GM12878 (cell line): ENCODE data around the gene HOATZ. TPM values are rescaled to one million over a fixed set of nuclear protein-coding genes. Genes with fewer than 3 reads are reported as not detected.

Experiments used
- ATAC-seq: fragments of 200-7000 bp; cut with Tn5 transposase; 3 replicates; pipeline ENCODE4 v1.9.1; 2020; ENCODE audit warnings: mild to moderate bottlenecking, moderate library complexity
- BruUV-seq: library from RNA; stranded (reverse); fragments of 400-500 nt; replicated peaks from 2 replicates; lab custom pipeline; 2021; lab: Mats Ljungman, UMichigan
- CTCF ChIA-PET: fragments of 300-600 bp; sonication (Branson Sonifier 250); formaldehyde crosslinking; extraction: SDS; loops from one replicate; lab custom pipeline; 2021; ENCODE audit warnings: inconsistent platforms; lab: Yijun Ruan, JAX
- POLR2A ChIA-PET: fragments of 350-600 bp; formaldehyde crosslinking; extraction: SDS; loops from one replicate; lab custom pipeline; 2021; ENCODE audit warnings: inconsistent platforms; lab: Charles Lee
- RAD21 ChIA-PET: fragments of 300-600 bp; sonication (Branson Sonifier 250); formaldehyde crosslinking; loops from one replicate; lab custom pipeline; 2023; ENCODE audit warnings: antibody characterized with exemption; ENCODE audit not compliant: unreplicated experiment; lab: Charles Lee
- SMC1A ChIA-PET: fragments of 300-600 bp; sonication (Branson Sonifier 250); formaldehyde crosslinking; loops from one replicate; lab custom pipeline; 2023; ENCODE audit not compliant: unreplicated experiment, uncharacterized antibody; lab: Charles Lee
- DNase-seq: peaks from one replicate; pipeline ENCODE4 v3.0.0-alpha.2; 2011; ENCODE audit warnings: low read depth, low spot score
- FAIRE-seq: peaks from 3 replicates; lab custom pipeline; 2011; peaks lifted over from hg19 to GRCh38; lab: Jason Lieb, UNC
- H2AFZ ChIP-seq: 2 replicates; pipeline ENCODE4 v1.6.0; 2011; ENCODE audit warnings: low read depth, low read length, control low read depth; ENCODE audit not compliant: control insufficient read depth
- H3K27ac ChIP-seq: 2 replicates; pipeline ENCODE4 v1.5.1; 2011; ENCODE audit warnings: control low read depth; ENCODE audit not compliant: control insufficient read depth, insufficient read depth
- H3K27me3 ChIP-seq, 2 experiments: replicated peaks in 1 of 2; 2 replicates each; pipeline versions ENCODE4 v1.6.0 to v1.6.1; 2011; ENCODE audit warnings: low read length in 1 of 2; ENCODE audit not compliant: control insufficient read depth in 2 of 2, insufficient read depth in 2 of 2
- H3K36me3 ChIP-seq, 2 experiments: 2 replicates each; pipeline ENCODE4 v1.5.1; 2011; ENCODE audit warnings: low read length in 1 of 2; ENCODE audit not compliant: control insufficient read depth in 2 of 2, insufficient read depth in 2 of 2
- H3K4me1 ChIP-seq: 2 replicates; pipeline ENCODE4 v1.6.1; 2011; ENCODE audit warnings: mild to moderate bottlenecking, low read length, moderate library complexity, mixed read lengths; ENCODE audit not compliant: control insufficient read depth, insufficient read depth
- H3K4me2 ChIP-seq: 2 replicates; pipeline ENCODE4 v1.6.0; 2011; ENCODE audit warnings: control low read depth; ENCODE audit not compliant: control insufficient read depth, insufficient read depth
- H3K4me3 ChIP-seq: fragments of 200-600 bp; sonication (generic); 2 replicates; pipeline ENCODE4 v1.5.1; 2016
- H3K79me2 ChIP-seq: 2 replicates; pipeline ENCODE4 v1.6.0; 2011; ENCODE audit warnings: low read length; ENCODE audit not compliant: control insufficient read depth, insufficient read depth
- H3K9ac ChIP-seq: 2 replicates; pipeline ENCODE4 v1.8.0; 2011; ENCODE audit warnings: low read length, control low read depth, mixed read lengths; ENCODE audit not compliant: control insufficient read depth, insufficient read depth
- H3K9me3 ChIP-seq: replicated peaks from 3 replicates; pipeline ENCODE4 v1.5.1; 2011; ENCODE audit warnings: mild to moderate bottlenecking, low read length; ENCODE audit not compliant: control insufficient read depth, insufficient read depth
- H4K20me1 ChIP-seq: 2 replicates; pipeline ENCODE4 v1.6.0; 2011; ENCODE audit not compliant: control insufficient read depth, insufficient read depth
- ATF7 ChIP-seq: fragments of 450-650 bp; IDR thresholded peaks from 2 replicates; pipeline ENCODE4 v1.6.1; 2016; ENCODE audit warnings: low read depth, mild to moderate bottlenecking
- NFYA ChIP-seq: IDR thresholded peaks from 2 replicates; pipeline ENCODE4 v1.6.1; 2011; ENCODE audit warnings: low read depth, mild to moderate bottlenecking, low read length, improper control_type of control experiment, borderline replicate concordance
- WGBS: methylation state at CpG from one replicate; pipeline ENCODE4 v1.1.6; 2016; ENCODE audit warnings: low lambda C conversion rate; ENCODE audit not compliant: insufficient replicate concordance, insufficient coverage; ENCODE audit errors: missing lambda C conversion rate; 5-methylcytosine and 5-hydroxymethylcytosine counted together
- in situ Hi-C: fragments of 300-500 bp; cut with MboI; formaldehyde crosslinking; loops from 9 replicates; pipeline ENCODE4 v1.14.3; 2018; ENCODE audit warnings: mixed read lengths
- intact Hi-C: fragments of 100-400 bp; cut with micrococcal nuclease; formaldehyde crosslinking; loops from one replicate; pipeline ENCODE4 v1.14.2; 2022; ENCODE audit not compliant: unreplicated experiment
- polyA plus RNA-seq, 11 experiments: library from polyadenylated mRNA; depleted of rRNA in 4 of 11; unstranded in 6 of 11; stranded (reverse) in 5 of 11; fragments of >200 nt; fragmentation: Nextera tagmentation in 4 of 11; fragmentation: Illumina TruSeq in 1 of 11; extraction: Ambion mirVana in 4 of 11; extraction: Trizol in 1 of 11; gene quantifications; 1 replicate in 1 of 11; 2 replicates in 10 of 11; pipeline versions ENCODE4 v1.2.1 to v1.2.3, GENCODE V29; 2011 to 2016; ENCODE audit warnings: inconsistent platforms in 2 of 11, missing spikeins in 2 of 11, low read depth in 1 of 11
- total RNA-seq, 4 experiments: library from RNA; depleted of rRNA in 3 of 4; stranded (reverse); fragments of >200 nt in 3 of 4; fragmentation: Illumina TruSeq in 1 of 4; extraction: Trizol in 1 of 4; gene quantifications; 2 replicates each; pipeline versions ENCODE4 v1.2.1 to v1.2.3, GENCODE V29; 2013 to 2021
- TF ChIP-seq, protein P1 (sequence below): fragments of 450-650 bp; IDR thresholded peaks from 2 replicates; pipeline ENCODE4 v1.6.1; 2017; ENCODE audit warnings: mild to moderate bottlenecking, low read depth, inconsistent platforms; ENCODE audit not compliant: poor library complexity, severe bottlenecking

The HOATZ gene
- total and polyA plus RNA-seq, 10 of the 15 experiments (the other 5 are each of a cell fraction or from before 2014, with no cell fraction given), result 0.28 TPM; not detected in 9

DNA sequence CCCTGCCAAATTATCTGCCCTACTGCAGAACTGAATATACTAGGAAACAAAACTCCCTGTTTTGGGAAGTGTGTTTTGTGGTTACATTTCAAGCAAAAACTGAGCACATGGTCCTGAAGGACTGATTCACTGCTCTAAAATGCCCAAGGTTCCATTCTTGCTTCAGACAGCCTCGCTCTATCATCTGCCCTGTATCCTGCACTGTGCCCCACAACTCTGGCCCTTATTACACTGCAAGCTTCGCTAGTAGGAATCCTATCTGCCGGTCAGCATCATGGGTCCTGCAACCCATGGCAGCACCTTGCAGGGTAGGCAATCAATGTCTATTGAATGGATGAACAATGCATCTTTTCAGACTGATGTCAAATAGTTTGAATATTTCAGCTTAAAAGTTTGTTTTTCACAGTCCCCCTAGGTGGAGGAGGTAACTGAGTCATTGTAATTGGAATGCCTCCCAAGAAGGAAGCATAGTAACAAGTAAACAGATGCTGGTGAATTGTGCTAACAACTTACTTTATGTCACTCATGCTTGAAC is 47.3 kb downstream of the HOATZ start:
- in situ Hi-C loops (no loop called here), intact Hi-C loops (loop anchor here (10.0 kb wide), 1 partner anchor 423 kb away; no protein-coding TSS in a partner anchor)
- Histone ChIP-seq H3K36me3 (no peaks in the 10 kb centered on the region), H3K79me2 (no peaks in the 10 kb centered on the region), H3K4me2 (no peak overlapping the region), H3K9ac (no peak overlapping the region), H4K20me1 (no peaks in the 10 kb centered on the region), H3K27me3 (no peaks in the 10 kb centered on the region), H2AFZ (no peak overlapping the region), H3K4me1 (no peaks in the 10 kb centered on the region), H3K27ac (no peak overlapping the region), H3K4me3 (no peak overlapping the region), H3K9me3 (no peaks in the 10 kb centered on the region)
- POLR2A ChIA-PET, result no interaction called here
- RAD21 ChIA-PET, result interaction anchor here (0.6 kb wide), 1 partner anchor 281 kb away, joined by 3 read pairs; no protein-coding TSS in a partner anchor
- 53% methylated on average over 3 of the region's 3 CpGs for WGBS
- TF ChIP-seq, protein P1, sequence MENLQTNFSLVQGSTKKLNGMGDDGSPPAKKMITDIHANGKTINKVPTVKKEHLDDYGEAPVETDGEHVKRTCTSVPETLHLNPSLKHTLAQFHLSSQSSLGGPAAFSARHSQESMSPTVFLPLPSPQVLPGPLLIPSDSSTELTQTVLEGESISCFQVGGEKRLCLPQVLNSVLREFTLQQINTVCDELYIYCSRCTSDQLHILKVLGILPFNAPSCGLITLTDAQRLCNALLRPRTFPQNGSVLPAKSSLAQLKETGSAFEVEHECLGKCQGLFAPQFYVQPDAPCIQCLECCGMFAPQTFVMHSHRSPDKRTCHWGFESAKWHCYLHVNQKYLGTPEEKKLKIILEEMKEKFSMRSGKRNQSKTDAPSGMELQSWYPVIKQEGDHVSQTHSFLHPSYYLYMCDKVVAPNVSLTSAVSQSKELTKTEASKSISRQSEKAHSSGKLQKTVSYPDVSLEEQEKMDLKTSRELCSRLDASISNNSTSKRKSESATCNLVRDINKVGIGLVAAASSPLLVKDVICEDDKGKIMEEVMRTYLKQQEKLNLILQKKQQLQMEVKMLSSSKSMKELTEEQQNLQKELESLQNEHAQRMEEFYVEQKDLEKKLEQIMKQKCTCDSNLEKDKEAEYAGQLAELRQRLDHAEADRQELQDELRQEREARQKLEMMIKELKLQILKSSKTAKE, result no peak
- TF ChIP-seq ATF7 (no peak), NFYA (no peak)
- SMC1A ChIA-PET, result interaction anchor here (1.0 to 2.3 kb wide), 6 partner anchors 9 to 282 kb away, joined by 3 to 5 read pairs (median 4); no protein-coding TSS in a partner anchor
- CTCF ChIA-PET, result interaction anchor here (1.0 to 5.0 kb wide), 8 partner anchors 10 to 284 kb away, joined by 3 to 24 read pairs (median 5); no protein-coding TSS in a partner anchor
- no peak for DNase-seq
- no peak for FAIRE-seq
- ATAC-seq, result no peak
- BruUV-seq, result no TSS peak
